ENCODE data around the gene SAMSN1. TPM values are rescaled to one million over a fixed set of nuclear protein-coding genes. Genes with fewer than 3 reads are reported as not detected.

SAMSN1 gene
- total and polyA plus RNA-seq, 11 donors: 0.44 to 21.2 (median 1.4) TPM

DNA sequence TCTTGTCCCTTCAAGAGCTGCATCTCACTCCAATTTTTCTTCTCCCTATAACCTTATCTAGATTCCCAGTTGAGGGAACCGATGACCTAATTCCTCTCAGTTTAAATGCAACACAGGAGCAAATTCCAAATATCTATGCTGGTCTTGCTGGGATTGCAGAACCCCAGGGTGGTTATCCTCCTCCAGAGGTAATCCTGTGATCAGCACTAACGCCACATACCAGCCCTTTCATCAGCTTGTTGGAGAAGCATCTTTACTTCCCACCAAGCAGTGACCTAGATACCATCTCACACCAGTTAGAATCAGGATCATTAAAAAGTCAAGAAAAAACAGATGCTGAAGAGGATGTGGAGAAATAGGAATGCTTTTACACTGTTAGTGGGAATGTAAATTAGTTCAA, 52.4 kb downstream of the SAMSN1 start:
- TF ChIP-seq POLR2A (IDR thresholded peaks at IDR 0.05): no peak
- no peak for TF ChIP-seq CTCF (IDR thresholded peaks at IDR 0.05)
- Histone ChIP-seq H3K27me3 (no peaks in the 10 kb centered on the region), H3K4me1 (no peaks in the 10 kb centered on the region), H3K9me3 (peaks cover 0 to 4% (median 0%) of the 10 kb centered on the region in 12 donors), H3K36me3 (peaks cover 0 to 41% (median 0%) of the 10 kb centered on the region in 9 donors), H3K27ac (no peak overlapping the region), H3K4me3 (no peak overlapping the region)
- WGBS, 4 donors: 49 to 63% (median 55%) methylated on average over 2 of the region's 2 CpGs
- ATAC-seq (no peak), DNase-seq (no peak)
- intact Hi-C loops (cut with DNase I): no loop called here

GRCh38 chr21:14492931-14493330, 53.2 kb downstream of the SAMSN1 start:
- no peak overlapping the region for H3K4me3 ChIP-seq
- H3K36me3 ChIP-seq: peaks cover 0 to 34% (median 0%) of the 10 kb centered on the region in 9 donors
- ATAC-seq (no peak), DNase-seq (peak in 3 of 5 donors; percentile 28 to 44 (median 29))
- WGBS, 4 donors: 45 to 76% (median 54%) methylated on average over 4 of the region's 4 CpGs
- TF ChIP-seq CTCF (IDR thresholded peaks at IDR 0.05) (no peak), POLR2A (IDR thresholded peaks at IDR 0.05) (no peak)
- no peaks in the 10 kb centered on the region for H3K27me3 ChIP-seq
- intact Hi-C loops (cut with DNase I): no loop called here
- H3K4me1 ChIP-seq: no peaks in the 10 kb centered on the region
- H3K27ac ChIP-seq: no peak overlapping the region
- peaks cover 0 to 4% (median 0%) of the 10 kb centered on the region in 12 donors for H3K9me3 ChIP-seq

- Histone ChIP-seq H3K27me3 (no peaks in the 10 kb centered on the region), H3K27ac (no peak overlapping the region), H3K36me3 (peaks cover 0 to 25% (median 0%) of the 10 kb centered on the region in 9 donors), H3K4me3 (no peak overlapping the region), H3K4me1 (no peaks in the 10 kb centered on the region), H3K9me3 (peaks cover 0 to 4% (median 0%) of the 10 kb centered on the region in 12 donors)
- intact Hi-C loops (cut with DNase I): no loop called here
- WGBS, 4 donors: 63 to 94% (median 83%) methylated on average over 1 of the region's 1 CpG
- ATAC-seq: no peak
- no peak for DNase-seq
- TF ChIP-seq POLR2A (IDR thresholded peaks at IDR 0.05): no peak
- TF ChIP-seq CTCF (IDR thresholded peaks at IDR 0.05): no peak
These were observed 54.8 kb downstream of the SAMSN1 start for GRCh38 chr21:14491269-14491681.

DNA sequence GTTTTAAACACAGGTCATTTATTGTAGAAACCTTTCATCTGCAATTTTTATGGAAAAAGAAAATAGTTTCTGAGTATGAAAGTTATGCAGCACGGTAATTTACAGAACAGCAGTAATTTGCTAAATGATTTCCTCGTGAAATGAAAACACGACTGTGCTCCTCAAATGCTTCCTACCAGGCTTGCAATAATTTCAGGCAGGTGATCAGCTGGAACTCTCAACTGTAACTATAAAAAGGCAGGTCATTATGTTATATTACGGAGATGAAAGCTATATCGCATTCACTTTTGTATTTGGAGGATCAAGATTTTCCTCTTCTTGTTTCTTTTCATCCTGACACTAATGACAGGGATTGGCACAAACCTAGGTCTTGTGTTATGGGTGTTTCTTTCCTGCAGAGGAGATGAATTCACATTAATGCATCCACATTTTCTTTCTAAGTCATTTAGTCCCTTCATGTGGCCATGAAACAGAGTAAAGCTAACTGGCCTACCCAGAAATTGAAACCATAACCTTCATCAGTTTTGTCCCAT, 57.4 kb downstream of the SAMSN1 start:
- TF ChIP-seq POLR2A (IDR thresholded peaks at IDR 0.05): no peak
- TF ChIP-seq CTCF (IDR thresholded peaks at IDR 0.05): no peak
- H3K36me3 ChIP-seq: peaks cover 0 to 2% (median 0%) of the 10 kb centered on the region in 9 donors
- no peak for DNase-seq
- whole genome bisulfite sequencing, 4 donors: 85 to 94% (median 87%) methylated on average over 5 of the region's 5 CpGs
- no peak overlapping the region for H3K4me3 ChIP-seq
- intact Hi-C loops (cut with DNase I): no loop called here
- no peaks in the 10 kb centered on the region for H3K4me1 ChIP-seq
- ATAC-seq: no peak
- no peaks in the 10 kb centered on the region for H3K9me3 ChIP-seq
- no peaks in the 10 kb centered on the region for H3K27me3 ChIP-seq
- no peak overlapping the region for H3K27ac ChIP-seq

All from heart left ventricle (tissue), 16 donors.